HG02678 (cell line): Measurements from ENCODE around the gene NT5C1A.

Experiments used
- ATAC-seq: cut with Tn5 transposase; IDR thresholded peaks from one replicate; pipeline ENCODE4 v1.9.1; 2021; ENCODE audit warnings: mild to moderate bottlenecking, moderate library complexity; ENCODE audit not compliant: unreplicated experiment

NT5C1A gene

GRCh38 chr1:39639305-39640130, 32.4 kb downstream of the NT5C1A start, which contains the start of gene HEYL:
Gene HEYL (minus strand): TSS chr1:39639643. CDS start chr1:39639625, 18 bp downstream.
- ATAC-seq, result no peak

- ATAC-seq, result no peak
These were observed 33.0 kb downstream of the NT5C1A start for GRCh38 chr1:39638965-39639304.

GRCh38 chr1:39637361-39637760, 34.5 kb downstream of the NT5C1A start:
- no peak for ATAC-seq

- no peak for ATAC-seq
These were observed 36.1 kb downstream of the NT5C1A start for GRCh38 chr1:39635871-39636210.

- no peak for ATAC-seq
These were observed 36.6 kb downstream of the NT5C1A start for GRCh38 chr1:39635205-39635870.

- no peak for ATAC-seq
These were observed 38.5 kb downstream of the NT5C1A start for GRCh38 chr1:39633422-39633821.

GRCh38 chr1:39632682-39633417, 39.1 kb downstream of the NT5C1A start:
- no peak for ATAC-seq

- no peak for ATAC-seq
These were observed 39.6 kb downstream of the NT5C1A start for GRCh38 chr1:39632323-39632681.

GRCh38 chr1:39631361-39632322, 40.3 kb downstream of the NT5C1A start:
- no peak for ATAC-seq

GRCh38 chr1:39628807-39629350, 43.0 kb downstream of the NT5C1A start:
- ATAC-seq, result no peak

GRCh38 chr1:39626646-39627045, 45.3 kb downstream of the NT5C1A start:
- ATAC-seq, result no peak

GRCh38 chr1:39625462-39626273, 46.2 kb downstream of the NT5C1A start:
- no peak for ATAC-seq

- no peak for ATAC-seq
These were observed 46.9 kb downstream of the NT5C1A start for GRCh38 chr1:39625009-39625408.

GRCh38 chr1:39623053-39623452, 48.9 kb downstream of the NT5C1A start:
- ATAC-seq, result no peak

- no peak for ATAC-seq
These were observed 49.5 kb downstream of the NT5C1A start for GRCh38 chr1:39622427-39622826.

GRCh38 chr1:39620659-39621165, 51.2 kb downstream of the NT5C1A start:
- ATAC-seq, result no peak

- ATAC-seq, result no peak
These were observed 54.3 kb downstream of the NT5C1A start for GRCh38 chr1:39617488-39618049.

GRCh38 chr1:39615086-39615673, 56.7 kb downstream of the NT5C1A start:
- no peak for ATAC-seq

GRCh38 chr1:39614488-39614887, 57.4 kb downstream of the NT5C1A start:
- ATAC-seq, result no peak
